GM23248 (cell line): ENCODE results near the gene HPD. TPM values are rescaled to one million over a fixed set of nuclear protein-coding genes. Genes with fewer than 3 reads are reported as not detected.
"Not testable (repeated sequence)": the region's sequence is repeated elsewhere in the genome, so short reads cannot be mapped to it uniquely, and the experiment has no call there.

Experiments
- DNase-seq: peaks from one replicate; pipeline ENCODE4 v3.0.0-alpha.2; 2015
- H2AFZ ChIP-seq: fragments of 200-600 bp; sonication (generic); 2 replicates; pipeline ENCODE4 v1.6.1; 2016; ENCODE audit warnings: antibody characterized with exemption
- H3F3A ChIP-seq: fragments of 200-600 bp; sonication (generic); 2 replicates; pipeline ENCODE4 v1.6.1; 2016; ENCODE audit warnings: mild to moderate bottlenecking, antibody characterized with exemption, mixed run types; ENCODE audit not compliant: insufficient read depth
- H3K27ac ChIP-seq: fragments of 200-600 bp; sonication (generic); 2 replicates; pipeline ENCODE4 v1.5.1; 2016; ENCODE audit warnings: mild to moderate bottlenecking
- H3K27me3 ChIP-seq: fragments of 200-600 bp; sonication (generic); replicated peaks from 2 replicates; pipeline ENCODE4 v1.6.1; 2016; ENCODE audit warnings: mild to moderate bottlenecking; ENCODE audit not compliant: insufficient read depth
- H3K36me3 ChIP-seq: fragments of 200-600 bp; sonication (generic); 2 replicates; pipeline ENCODE4 v1.6.1; 2016; ENCODE audit warnings: low read depth, mild to moderate bottlenecking
- H3K4me1 ChIP-seq: fragments of 200-600 bp; sonication (generic); 2 replicates; pipeline ENCODE4 v1.6.1; 2016; ENCODE audit warnings: mild to moderate bottlenecking; ENCODE audit not compliant: insufficient read depth
- H3K4me2 ChIP-seq: fragments of 200-600 bp; sonication (generic); one replicate; pipeline ENCODE4 v1.6.1; 2016; ENCODE audit warnings: mild to moderate bottlenecking; ENCODE audit not compliant: unreplicated experiment
- H3K4me3 ChIP-seq: fragments of 200-600 bp; sonication (generic); 2 replicates; pipeline ENCODE4 v1.5.1; 2016; ENCODE audit warnings: mild to moderate bottlenecking
- H3K79me2 ChIP-seq: fragments of 200-600 bp; sonication (generic); 2 replicates; pipeline ENCODE4 v1.6.1; 2016; ENCODE audit warnings: mild to moderate bottlenecking; ENCODE audit not compliant: insufficient read depth
- H3K9ac ChIP-seq: fragments of 200-600 bp; sonication (generic); 2 replicates; pipeline ENCODE4 v1.6.1; 2016; ENCODE audit warnings: mild to moderate bottlenecking
- H3K9me2 ChIP-seq: fragments of 200-600 bp; sonication (generic); 2 replicates; pipeline ENCODE4 v1.6.1; 2016; ENCODE audit warnings: mixed run types, mild to moderate bottlenecking, moderate library complexity; ENCODE audit not compliant: insufficient read depth
- H3K9me3 ChIP-seq: fragments of 200-600 bp; sonication (generic); one replicate; pipeline ENCODE4 v1.6.1; 2017; ENCODE audit warnings: low read depth
- H4K20me1 ChIP-seq: fragments of 200-600 bp; sonication (generic); 2 replicates; pipeline ENCODE4 v1.6.0; 2016; ENCODE audit not compliant: insufficient read depth
- EZH2 ChIP-seq: fragments of 200-600 bp; sonication (generic); IDR thresholded peaks from 2 replicates; pipeline ENCODE4 v1.6.1; 2018; ENCODE audit warnings: antibody characterized with exemption, mild to moderate bottlenecking; ENCODE audit not compliant: insufficient read depth, poor library complexity, severe bottlenecking
- EZH2phosphoT487 ChIP-seq: fragments of 200-600 bp; sonication (generic); IDR thresholded peaks from 2 replicates; pipeline ENCODE4 v1.6.1; 2018; ENCODE audit warnings: antibody characterized with exemption, moderate library complexity, mild to moderate bottlenecking, low read depth; ENCODE audit not compliant: insufficient read depth
- WGBS, 2 experiments: methylation state at CpG; one replicate each; pipeline ENCODE4 v1.1.6; 2015 to 2017; ENCODE audit warnings: low lambda C conversion rate in 2 of 2, low coverage in 1 of 2; ENCODE audit errors: missing lambda C conversion rate in 2 of 2; 5-methylcytosine and 5-hydroxymethylcytosine counted together
- in situ Hi-C: fragments of 300-500 bp; cut with MboI; formaldehyde crosslinking; loops from 2 replicates; pipeline ENCODE4 v1.15.0; 2020
- polyA plus RNA-seq: library from polyadenylated mRNA; unstranded; fragments of >200 nt; fragmentation: Nextera tagmentation; extraction: Ambion mirVana; gene quantifications from 2 replicates; pipeline ENCODE4 v1.2.1, GENCODE V29; 2016
- total RNA-seq: library from RNA; depleted of rRNA; stranded (reverse); fragments of >200 nt; shearing (Covaris generic); gene quantifications from 2 replicates; pipeline ENCODE4 v1.2.3, GENCODE V29; 2014

HPD gene
- total and polyA plus RNA-seq, 2 experiments from 2014 or later, result not detected

GRCh38 chr12:121889274-121889624 lies 30.6 kb upstream of the HPD start:
- no peak for DNase-seq
- Histone ChIP-seq H3F3A (peaks cover 28% of the 10 kb centered on the region), H3K4me1 (peaks cover 16% of the 10 kb centered on the region), H3K27ac (peak overlapping the region; percentile 96), H3K4me2 (peak overlapping the region; percentile 87), H3K27me3 (no peaks in the 10 kb centered on the region), H3K36me3 (peaks cover 9% of the 10 kb centered on the region; the same call in 1 of the 2 replicates), H3K9ac (peak overlapping the region; percentile 97), H4K20me1 (0 out of 2 replicates have a peak, but pooled peaks cover 2% of the 10 kb centered on the region), H3K9me3 (no peaks in the 10 kb centered on the region), H2AFZ (peak overlapping the region; percentile 84), H3K4me3 (peak overlapping the region; percentile 89), H3K9me2 (no peaks in the 10 kb centered on the region), H3K79me2 (peaks cover 52% of the 10 kb centered on the region)
- WGBS, 2 experiments, result 1% methylated on average over 7 of the region's 7 CpGs
- no peak for TF ChIP-seq EZH2phosphoT487
- no peak for TF ChIP-seq EZH2
- in situ Hi-C loops, result loop anchor here (10.0 kb wide), 1 partner anchor 194 kb away; no protein-coding TSS in a partner anchor

GRCh38 chr12:121888478-121889273 lies 30.0 kb upstream of the HPD start, which contains the start of gene PSMD9:
PSMD9 (plus strand) TSS chr12:121888790; CDS start chr12:121888857, 67 bp downstream.
- Histone ChIP-seq H2AFZ (peak within 1 kb of the TSS; percentile 84), H3K4me1 (peaks cover 11% of the 10 kb centered on the region), H3K9ac (peak within 1 kb of the TSS; percentile 97), H3F3A (peaks cover 26% of the 10 kb centered on the region), H3K27me3 (no peaks in the 10 kb centered on the region), H3K36me3 (peaks cover 9% of the 10 kb centered on the region; the same call in 1 of the 2 replicates), H3K9me2 (no peaks in the 10 kb centered on the region), H3K27ac (peak within 1 kb of the TSS; percentile 96), H3K79me2 (peaks cover 47% of the 10 kb centered on the region), H4K20me1 (no peaks in the 10 kb centered on the region), H3K4me3 (peak within 1 kb of the TSS; percentile 89), H3K9me3 (no peaks in the 10 kb centered on the region), H3K4me2 (peak within 1 kb of the TSS; percentile 87)
- WGBS, 2 experiments, result 1% methylated on average over 48 to 67 of the region's 67 CpGs
- in situ Hi-C loops, result loop anchor here (10.0 kb wide), 1 partner anchor 194 kb away; no protein-coding TSS in a partner anchor
- peak; percentile 99 for DNase-seq
- TF ChIP-seq EZH2phosphoT487 (no peak), EZH2 (no peak)

GRCh38 chr12:121888083-121888477 lies 29.4 kb upstream of the HPD start:
- 39% methylated on average over 6 of the region's 6 CpGs for WGBS, 2 experiments
- Histone ChIP-seq H3K36me3 (peaks cover 9% of the 10 kb centered on the region; the same call in 1 of the 2 replicates), H4K20me1 (no peaks in the 10 kb centered on the region), H3F3A (peaks cover 20% of the 10 kb centered on the region), H3K27ac (peak overlapping the region; percentile 96), H3K9me3 (no peaks in the 10 kb centered on the region), H3K4me1 (peaks cover 7% of the 10 kb centered on the region), H2AFZ (peak overlapping the region; percentile 84), H3K79me2 (peaks cover 41% of the 10 kb centered on the region), H3K4me3 (peak overlapping the region; percentile 89), H3K27me3 (no peaks in the 10 kb centered on the region), H3K4me2 (peak overlapping the region; percentile 55), H3K9ac (peak overlapping the region; percentile 97), H3K9me2 (no peaks in the 10 kb centered on the region)
- no peak for TF ChIP-seq EZH2
- no peak for DNase-seq
- in situ Hi-C loops, result loop anchor here (10.0 kb wide), 1 partner anchor 193 kb away; no protein-coding TSS in a partner anchor

DNA sequence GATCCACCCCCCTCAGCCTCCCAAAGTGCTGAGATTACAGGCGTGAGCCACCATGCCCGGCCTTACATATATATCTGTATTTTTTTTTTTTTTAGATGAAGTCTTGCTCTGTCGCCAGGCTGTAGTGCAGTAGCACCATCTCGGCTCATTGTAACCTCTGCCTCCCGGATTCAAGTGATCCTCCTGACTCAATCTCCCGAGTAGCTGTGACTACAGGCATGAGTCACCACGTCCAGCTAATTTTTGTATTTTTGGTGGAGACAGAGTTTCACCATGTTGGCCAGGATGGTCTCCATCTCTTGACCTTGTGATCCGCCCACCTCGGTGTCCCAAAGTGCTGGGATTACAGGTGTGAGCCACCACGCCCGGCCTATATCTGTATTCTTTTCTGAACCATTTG lies 26.5 kb upstream of the HPD start:
- not testable (repeated sequence) for H3K4me3 ChIP-seq, H3K9me3 ChIP-seq, H3K36me3 ChIP-seq, H3K9ac ChIP-seq, H4K20me1 ChIP-seq, H3K4me2 ChIP-seq, H3K4me1 ChIP-seq, H3K27ac ChIP-seq, H3K9me2 ChIP-seq, H3K27me3 ChIP-seq
- Histone ChIP-seq H3F3A (peaks cover 18% of the 10 kb centered on the region), H3K79me2 (peaks cover 11% of the 10 kb centered on the region), H2AFZ (peak overlapping the region; percentile 21)
- in situ Hi-C loops, result loop anchor here (10.0 kb wide), 1 partner anchor 190 kb away; no protein-coding TSS in a partner anchor
- 39 to 44% methylated on average over 11 of the region's 11 CpGs for WGBS, 2 experiments
- peak; percentile 82 for DNase-seq
